MG63 (cell line): Measurements from ENCODE around the gene PSEN2. TPM values are rescaled to one million over a fixed set of nuclear protein-coding genes. Genes with fewer than 3 reads are reported as not detected.
"Not testable (repeated sequence)": the region's sequence is repeated elsewhere in the genome, so short reads cannot be mapped to it uniquely, and the experiment has no call there.

ENCODE experiments used
- DNase-seq: peaks from one replicate; pipeline ENCODE4 v3.0.0-alpha.2; 2020
- H3K27me3 ChIP-seq: fragments of 250-450 bp; sonication (Bioruptor Pico); 2 replicates; pipeline ENCODE4 v1.5.1; 2020; ENCODE audit warnings: mild to moderate bottlenecking, moderate library complexity
- H3K36me3 ChIP-seq: fragments of 250-450 bp; sonication (Bioruptor Pico); 2 replicates; pipeline ENCODE4 v1.5.1; 2020; ENCODE audit warnings: mild to moderate bottlenecking, moderate library complexity
- H3K4me3 ChIP-seq: fragments of 250-450 bp; sonication (Bioruptor Pico); 2 replicates; pipeline ENCODE4 v1.5.1; 2020; ENCODE audit warnings: mild to moderate bottlenecking, moderate library complexity
- H3K9me3 ChIP-seq: fragments of 250-450 bp; sonication (Bioruptor Pico); 2 replicates; pipeline ENCODE4 v1.5.1; 2020; ENCODE audit warnings: mild to moderate bottlenecking, moderate library complexity
- total RNA-seq: library from RNA; depleted of rRNA; stranded (reverse); fragments of >200 nt; shearing (Covaris generic); gene quantifications from 2 replicates; pipeline ENCODE4 v1.2.3, GENCODE V29; 2014; ENCODE audit warnings: low replicate concordance; rRNA removed

The PSEN2 gene
- total RNA-seq = 25.1 and 37.2 TPM in 2 replicates

DNA sequence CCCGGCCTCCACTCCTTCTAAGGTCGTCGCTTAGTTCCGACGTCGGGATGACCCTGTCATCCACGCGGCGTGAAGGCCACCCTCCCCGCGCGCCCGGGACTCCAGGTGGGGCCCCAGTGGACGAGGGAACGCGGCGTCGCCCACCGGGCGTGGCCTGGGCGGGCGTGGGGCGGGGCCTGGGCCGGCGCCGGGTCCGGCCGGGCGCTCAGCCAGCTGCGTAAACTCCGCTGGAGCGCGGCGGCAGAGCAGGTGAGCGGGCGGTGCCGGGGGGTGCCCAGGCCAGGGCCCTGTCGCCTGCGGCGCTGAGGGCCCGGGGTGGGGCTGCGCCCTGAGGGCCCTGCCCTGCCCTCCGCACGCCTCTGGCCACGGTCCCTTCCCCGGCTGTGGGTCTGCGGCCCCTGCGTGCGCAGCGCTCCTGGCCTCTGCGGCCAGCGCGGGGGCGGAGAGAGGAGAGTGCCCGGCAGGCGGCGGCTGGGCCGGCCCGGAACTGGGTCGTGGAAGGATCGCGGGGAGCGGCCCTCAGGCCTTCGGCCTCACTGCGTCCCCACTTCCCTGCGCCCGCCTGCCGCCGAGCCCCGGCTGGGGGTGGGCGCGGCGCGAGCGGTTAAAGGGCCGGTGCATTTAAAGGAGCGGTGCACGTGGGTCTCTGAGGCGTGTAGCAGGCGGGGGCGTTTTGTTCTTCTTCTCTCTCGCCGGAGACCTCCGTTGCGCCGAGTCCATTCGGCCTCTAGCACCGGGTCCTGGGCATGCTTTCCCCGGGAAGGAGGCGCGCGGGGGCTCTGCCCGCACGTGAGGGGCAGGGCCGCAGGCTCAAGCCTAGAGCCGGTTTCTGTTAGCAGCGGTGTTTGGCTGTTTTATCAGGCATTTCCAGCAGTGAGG lies at the start of gene PSEN2:
PSEN2 (plus strand) TSS at position 216 of the 879 bp plus-strand sequence. CDS start 11,292 bp downstream, outside the sequence.
- no peaks in the 10 kb centered on the region; the same call in none of the 2 replicates for H3K9me3 ChIP-seq
- peak; percentile 85 for DNase-seq
- H3K36me3 ChIP-seq = no peaks in the 10 kb centered on the region; the same call in 1 of the 2 replicates

DNA sequence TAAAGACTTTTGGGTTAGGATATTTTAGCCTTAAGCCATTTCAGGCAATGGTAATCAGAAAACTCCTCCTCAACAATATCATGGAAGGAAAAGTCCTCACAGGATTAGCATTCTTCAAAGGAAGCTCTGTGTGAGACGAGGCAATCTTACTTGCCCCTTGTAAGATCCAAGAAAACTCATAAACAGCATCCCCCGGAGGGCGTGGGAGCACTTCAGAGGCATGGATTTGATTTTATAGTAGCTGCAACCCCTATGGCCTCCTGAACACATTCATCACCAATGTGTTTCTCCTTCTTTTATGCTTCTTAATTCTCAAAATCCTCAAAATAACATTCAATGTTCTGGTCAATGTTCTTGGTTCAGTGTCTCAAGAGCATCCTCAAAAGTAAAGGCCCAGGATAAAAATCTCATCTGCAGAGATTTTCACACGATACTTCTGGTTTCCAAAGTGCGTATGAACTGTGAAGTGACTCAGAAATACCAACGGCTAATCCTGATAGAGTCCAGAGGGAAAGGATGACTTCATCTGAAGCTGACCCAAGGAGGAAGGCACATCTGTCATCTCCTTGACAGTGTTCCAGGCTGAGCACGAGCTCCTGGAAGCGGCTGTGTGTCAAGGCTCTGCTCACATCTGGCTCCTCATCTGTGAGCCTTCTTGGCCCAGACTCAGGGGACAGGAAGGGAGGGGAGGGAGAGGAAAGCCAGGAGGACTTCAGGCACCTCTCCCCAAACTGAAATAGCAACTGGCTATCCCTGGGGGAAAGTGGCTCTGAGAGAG lies 49.3 kb upstream of the PSEN2 start:
- Histone ChIP-seq H3K27me3 (no peaks in the 10 kb centered on the region), H3K4me3 (no peak overlapping the region), H3K36me3 (no peaks in the 10 kb centered on the region), H3K9me3 (no peaks in the 10 kb centered on the region)
- DNase-seq = peak; percentile 97

More for the DNA sequence above, at the start of gene PSEN2:
- Histone ChIP-seq H3K27me3 (no peaks in the 10 kb centered on the region), H3K4me3 (peak within 1 kb of the TSS; percentile 75)

DNA sequence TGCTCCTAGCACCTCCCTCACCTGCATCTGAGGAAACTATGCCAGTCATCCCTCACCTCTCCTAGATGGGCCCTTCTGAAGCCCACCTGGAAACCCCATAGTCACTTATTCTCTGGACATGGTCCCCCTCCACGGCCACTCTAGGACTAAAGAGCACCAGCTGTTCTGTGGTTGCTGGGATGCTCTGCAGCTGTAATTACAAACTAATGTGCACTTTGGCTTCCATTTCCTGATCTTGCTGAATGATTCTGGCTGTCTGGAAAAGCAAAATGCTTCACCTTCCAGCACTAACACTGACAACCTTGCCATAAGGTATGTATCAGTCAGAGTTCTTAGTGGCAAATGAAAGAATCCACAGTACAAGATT lies 48.7 kb upstream of the PSEN2 start:
- Histone ChIP-seq H3K27me3 (no peaks in the 10 kb centered on the region), H3K9me3 (no peaks in the 10 kb centered on the region), H3K4me3 (no peak overlapping the region), H3K36me3 (no peaks in the 10 kb centered on the region)
- DNase-seq = no peak

DNA sequence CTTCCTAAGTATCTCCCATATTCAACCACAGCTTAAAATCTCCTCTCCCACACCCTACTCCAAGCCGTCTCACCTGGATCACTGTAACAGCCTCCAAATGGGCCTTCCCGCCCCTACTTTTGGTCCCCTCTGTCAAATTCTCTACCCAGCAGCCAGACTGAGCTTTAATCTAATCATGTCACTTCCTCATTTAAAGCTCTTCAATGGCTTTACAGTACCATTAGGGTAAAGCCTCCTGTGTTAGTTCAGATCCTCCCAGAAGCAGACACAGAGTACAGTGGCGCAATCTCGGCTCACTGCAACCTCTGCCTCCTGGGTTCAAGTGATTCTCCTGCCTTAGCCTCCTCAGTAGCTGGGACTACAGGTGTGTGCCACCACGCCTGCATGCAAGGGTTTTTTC lies 46.8 kb upstream of the PSEN2 start:
- H3K36me3 ChIP-seq = no peaks in the 10 kb centered on the region
- no peak overlapping the region for H3K4me3 ChIP-seq
- DNase-seq = no peak
- H3K27me3 ChIP-seq = no peaks in the 10 kb centered on the region
- no peaks in the 10 kb centered on the region for H3K9me3 ChIP-seq

DNA sequence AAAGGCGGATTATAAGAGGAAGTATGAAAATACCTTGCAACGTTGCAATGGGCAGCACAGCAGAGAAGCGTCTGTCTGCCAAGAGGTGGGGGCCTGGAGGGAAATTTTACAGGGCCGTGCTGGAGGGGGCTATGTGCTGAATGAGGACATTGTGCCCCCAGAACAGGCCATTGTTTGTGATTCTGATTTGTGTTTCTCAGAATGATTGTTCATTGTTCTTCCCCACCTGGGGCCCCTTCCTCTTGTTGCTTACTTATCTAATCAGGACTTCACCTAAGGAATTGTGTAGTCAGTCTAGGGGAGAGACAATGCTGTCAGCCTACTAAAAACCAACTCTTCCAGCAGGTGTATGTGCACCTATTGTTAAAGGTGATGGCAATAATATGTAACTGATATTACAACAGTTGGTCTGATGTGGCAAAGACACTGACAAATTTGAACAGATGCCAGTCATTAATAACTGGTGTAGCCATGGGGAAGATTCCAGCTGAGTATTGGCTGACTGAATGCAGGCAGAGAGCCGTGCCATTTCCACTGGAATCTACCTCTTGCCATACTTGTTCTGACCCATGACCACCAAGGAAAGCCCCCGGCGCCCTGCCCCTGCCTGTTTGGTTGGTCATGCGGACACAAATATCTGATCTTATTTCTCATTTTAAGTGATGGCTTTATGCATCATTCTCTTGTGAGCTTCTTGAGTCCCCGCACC lies 45.2 kb upstream of the PSEN2 start:
- no peak overlapping the region for H3K4me3 ChIP-seq
- H3K27me3 ChIP-seq = no peaks in the 10 kb centered on the region

DNA sequence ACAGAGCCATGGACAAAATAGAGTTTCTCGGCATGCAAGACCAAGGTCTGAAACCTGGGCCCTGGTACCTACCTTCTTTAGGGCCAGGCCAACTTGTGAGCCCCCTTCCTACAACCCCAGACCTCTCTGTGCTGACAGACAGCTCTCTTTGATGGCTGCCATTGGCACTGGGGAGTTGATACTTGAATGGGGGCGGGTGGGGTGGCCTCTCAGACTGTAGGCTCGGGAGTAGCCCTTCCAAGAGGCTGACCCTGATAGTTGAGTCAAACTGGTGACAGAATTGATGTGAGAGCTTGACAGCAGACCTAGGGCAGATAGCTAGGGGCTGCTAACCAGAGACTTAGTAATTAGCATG lies 44.7 kb upstream of the PSEN2 start:
- Histone ChIP-seq H3K4me3 (no peak overlapping the region), H3K27me3 (no peaks in the 10 kb centered on the region), H3K36me3 (no peaks in the 10 kb centered on the region), H3K9me3 (no peaks in the 10 kb centered on the region)
- DNase-seq = no peak

More for the DNA sequence above, 45.2 kb upstream of the PSEN2 start:
- DNase-seq = no peak
- H3K9me3 ChIP-seq = no peaks in the 10 kb centered on the region
- H3K36me3 ChIP-seq = no peaks in the 10 kb centered on the region

DNA sequence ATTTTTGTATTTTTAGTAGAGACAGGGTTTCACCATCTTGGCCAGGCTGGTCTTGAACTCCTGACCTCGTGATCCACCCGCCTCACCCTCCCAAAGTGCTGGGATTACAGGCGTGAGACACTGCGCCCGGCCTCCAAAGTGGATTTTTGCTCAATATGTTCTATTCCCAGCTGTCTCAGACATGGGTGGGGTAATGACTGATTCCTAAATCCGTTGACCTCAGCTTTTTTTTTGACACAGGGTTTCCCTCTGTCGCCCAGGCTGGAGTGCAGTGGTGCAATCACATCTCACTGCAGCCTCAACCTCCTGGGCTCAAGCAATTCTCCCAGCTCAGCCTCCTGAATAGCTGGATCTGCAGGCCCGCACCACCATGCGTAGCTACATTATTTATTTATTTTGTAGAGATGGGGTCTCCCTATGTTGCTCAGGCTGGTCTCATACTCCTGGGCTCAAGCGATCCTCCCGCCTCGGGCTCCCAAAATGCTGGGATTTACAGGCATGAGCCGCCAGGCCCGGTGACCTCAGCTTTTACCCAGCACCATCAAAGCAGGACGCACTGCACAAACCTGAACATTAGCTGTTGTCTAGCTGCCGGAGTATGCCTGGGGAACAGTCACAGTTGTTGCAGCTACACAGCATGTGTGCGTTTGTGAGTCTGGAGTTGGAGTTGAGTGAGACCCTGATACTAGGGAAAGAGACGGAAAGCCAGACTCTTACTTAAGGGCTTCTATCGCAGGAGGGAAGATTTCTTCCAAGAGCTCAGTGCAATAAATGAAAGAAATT lies 43.7 kb upstream of the PSEN2 start:
- no peak for DNase-seq
- Histone ChIP-seq H3K27me3 (no peaks in the 10 kb centered on the region), H3K9me3 (no peaks in the 10 kb centered on the region), H3K4me3 (no peak overlapping the region), H3K36me3 (no peaks in the 10 kb centered on the region)

DNA sequence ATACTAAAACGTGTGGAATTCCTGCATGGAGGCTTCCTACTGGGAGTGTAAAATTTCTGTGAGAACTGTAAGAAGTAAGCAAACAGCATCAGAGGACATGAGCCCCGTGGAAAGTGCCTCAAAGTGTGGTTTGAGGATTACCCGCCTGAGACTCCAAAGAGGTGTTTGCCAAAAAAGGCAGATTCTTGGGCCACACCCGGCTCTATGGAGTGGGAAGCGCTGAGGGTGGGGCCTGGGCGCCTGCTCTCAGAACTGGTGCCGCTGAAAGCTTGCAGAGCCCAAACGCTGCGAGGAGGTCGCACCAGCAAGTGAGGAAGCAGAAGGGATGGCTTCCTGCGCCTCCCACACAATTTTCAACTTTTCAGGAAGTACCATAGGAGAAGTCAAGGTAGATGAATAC lies 43.0 kb upstream of the PSEN2 start:
- H3K4me3 ChIP-seq = peak overlapping the region; percentile 2; the same call in 1 of the 2 replicates
- no peaks in the 10 kb centered on the region for H3K9me3 ChIP-seq
- no peaks in the 10 kb centered on the region for H3K36me3 ChIP-seq
- DNase-seq = peak; percentile 84
- no peaks in the 10 kb centered on the region for H3K27me3 ChIP-seq

DNA sequence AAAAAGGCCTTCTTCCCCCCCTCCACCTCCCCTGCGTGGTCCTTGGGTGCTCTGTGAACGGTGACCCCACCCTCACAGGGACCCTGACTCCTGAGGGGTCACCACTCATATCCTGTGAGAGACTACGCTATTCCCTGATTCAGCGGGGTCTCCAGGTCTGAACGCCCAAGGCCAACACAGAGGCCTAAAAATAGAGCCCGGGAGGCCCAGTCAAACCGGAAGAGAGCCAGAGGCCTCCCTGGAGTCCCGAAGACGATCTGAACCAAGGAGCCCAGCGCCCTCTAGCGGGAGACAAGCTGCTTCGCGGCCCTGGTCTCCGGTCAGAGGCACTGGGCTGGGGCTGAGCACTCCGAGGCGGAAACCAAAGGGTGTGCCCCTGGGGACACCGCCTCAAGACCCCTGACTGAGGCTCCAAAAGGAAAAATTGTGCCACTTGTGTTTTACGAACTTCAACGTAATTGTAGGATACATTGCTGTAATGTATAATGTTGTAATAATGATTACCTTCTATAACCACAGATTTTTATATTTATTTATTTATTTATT lies 42.4 kb upstream of the PSEN2 start:
- Histone ChIP-seq H3K9me3 (no peaks in the 10 kb centered on the region), H3K36me3 (no peaks in the 10 kb centered on the region), H3K4me3 (peak overlapping the region; percentile 2; the same call in 1 of the 2 replicates), H3K27me3 (no peaks in the 10 kb centered on the region)
- peak; percentile 96 for DNase-seq

DNA sequence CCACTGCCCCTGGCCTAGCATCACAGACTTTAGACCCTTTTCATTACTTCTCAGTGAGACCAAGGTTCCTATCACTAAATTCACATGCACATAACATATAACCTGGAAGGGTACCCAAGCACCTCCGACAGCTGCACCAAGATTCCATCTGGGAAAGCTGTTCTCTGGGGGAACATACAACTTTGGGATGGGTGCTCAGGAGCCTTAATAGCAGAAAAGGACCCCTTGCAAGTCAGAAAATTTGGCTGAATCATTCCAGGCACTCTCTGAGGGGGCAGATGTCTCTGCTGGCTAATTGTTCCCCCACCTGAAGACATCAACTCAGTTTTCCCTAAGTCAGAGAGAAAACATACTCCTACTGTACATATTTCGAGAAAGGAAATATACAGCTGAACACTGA lies 41.3 kb upstream of the PSEN2 start:
- no peak overlapping the region for H3K4me3 ChIP-seq
- DNase-seq = no peak
- H3K36me3 ChIP-seq = no peaks in the 10 kb centered on the region
- H3K27me3 ChIP-seq = no peaks in the 10 kb centered on the region
- H3K9me3 ChIP-seq = peaks cover 6% of the 10 kb centered on the region; the same call in 1 of the 2 replicates

DNA sequence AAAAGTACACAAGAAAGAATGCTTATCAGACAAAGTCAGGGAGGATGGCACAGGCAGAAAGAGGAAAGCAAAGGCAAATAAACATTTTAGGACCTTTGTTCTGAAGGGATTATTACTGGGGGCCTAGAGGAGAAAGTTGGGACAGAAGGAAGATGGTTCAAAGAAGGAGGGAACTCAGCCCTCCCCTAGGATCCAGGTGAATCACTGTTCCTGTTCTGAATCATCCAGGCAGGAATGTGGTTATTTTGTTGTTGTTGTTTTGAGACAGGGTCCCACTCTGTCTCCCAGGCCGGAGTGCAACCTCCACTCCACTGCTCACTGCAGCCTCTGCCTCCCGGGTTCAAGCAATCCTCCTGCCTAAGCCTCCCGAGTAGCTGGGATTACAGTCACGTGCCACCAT lies 38.5 kb upstream of the PSEN2 start:
- Histone ChIP-seq H3K36me3 (no peaks in the 10 kb centered on the region), H3K27me3 (no peaks in the 10 kb centered on the region), H3K9me3 (peaks cover 6% of the 10 kb centered on the region; the same call in 1 of the 2 replicates), H3K4me3 (no peak overlapping the region)
- DNase-seq = no peak

DNA sequence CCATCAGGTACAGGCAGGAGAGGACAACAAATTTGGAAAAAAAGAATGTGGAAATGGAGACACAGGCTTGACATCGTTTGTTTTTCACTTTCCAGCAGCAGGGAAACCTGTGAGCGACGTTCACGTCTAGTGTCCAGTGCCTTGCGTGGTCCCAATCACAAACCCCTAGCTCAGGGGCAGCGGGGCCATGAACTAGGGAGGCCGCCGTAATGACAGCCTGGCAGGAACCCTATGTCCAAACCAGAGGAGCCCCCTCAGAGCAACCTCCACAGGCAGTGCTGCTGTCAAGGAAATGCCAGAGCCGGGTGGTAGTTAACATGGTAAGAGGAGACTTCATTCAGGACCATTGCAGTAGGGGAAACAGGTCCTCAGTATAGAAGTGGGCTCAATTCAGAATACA lies 37.8 kb upstream of the PSEN2 start:
- Histone ChIP-seq H3K27me3 (no peaks in the 10 kb centered on the region), H3K9me3 (peaks cover 6% of the 10 kb centered on the region; the same call in 1 of the 2 replicates), H3K36me3 (no peaks in the 10 kb centered on the region), H3K4me3 (no peak overlapping the region)
- no peak for DNase-seq

DNA sequence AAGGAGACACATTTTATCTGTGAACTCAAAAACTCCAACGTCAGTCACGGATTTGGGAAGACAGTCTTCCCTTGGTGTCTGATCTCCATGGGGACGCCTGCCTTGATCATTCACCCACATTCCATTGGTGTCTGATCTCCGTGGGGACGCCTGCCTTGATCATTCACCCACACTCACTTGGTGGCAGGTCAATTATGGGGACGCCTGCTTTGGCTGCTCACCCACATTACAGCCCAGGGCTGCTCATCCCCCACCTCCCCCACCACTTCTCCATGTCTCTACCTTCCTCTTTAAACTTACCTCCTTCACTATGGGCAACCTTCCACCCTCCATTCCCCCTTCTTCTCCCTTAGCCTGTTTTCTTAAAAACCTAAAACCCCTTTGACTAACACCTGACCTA lies 36.2 kb upstream of the PSEN2 start:
- H3K4me3 ChIP-seq, DNase-seq, H3K27me3 ChIP-seq, H3K9me3 ChIP-seq, H3K36me3 ChIP-seq: not testable (repeated sequence)

DNA sequence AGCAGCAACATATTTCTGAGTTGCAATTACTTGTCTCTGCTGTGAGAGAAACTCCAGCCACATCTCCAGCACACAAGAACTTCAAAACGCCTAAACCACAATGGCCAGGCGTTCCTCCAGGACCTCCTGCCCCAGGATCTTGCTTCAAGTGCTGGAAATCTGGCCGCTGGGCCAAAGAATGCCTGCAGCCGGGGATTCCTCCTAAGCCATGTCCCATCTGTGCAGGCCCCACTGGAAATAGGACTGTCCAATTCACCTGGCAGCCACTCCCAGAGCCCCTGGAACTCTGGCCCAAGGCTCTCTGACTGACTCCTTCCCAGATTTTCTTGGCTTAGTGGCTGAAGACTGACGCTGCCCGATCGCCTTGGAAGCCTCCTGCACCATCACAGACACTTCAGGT lies 35.0 kb upstream of the PSEN2 start:
- H3K9me3 ChIP-seq, H3K4me3 ChIP-seq, H3K36me3 ChIP-seq, DNase-seq, H3K27me3 ChIP-seq: not testable (repeated sequence)

DNA sequence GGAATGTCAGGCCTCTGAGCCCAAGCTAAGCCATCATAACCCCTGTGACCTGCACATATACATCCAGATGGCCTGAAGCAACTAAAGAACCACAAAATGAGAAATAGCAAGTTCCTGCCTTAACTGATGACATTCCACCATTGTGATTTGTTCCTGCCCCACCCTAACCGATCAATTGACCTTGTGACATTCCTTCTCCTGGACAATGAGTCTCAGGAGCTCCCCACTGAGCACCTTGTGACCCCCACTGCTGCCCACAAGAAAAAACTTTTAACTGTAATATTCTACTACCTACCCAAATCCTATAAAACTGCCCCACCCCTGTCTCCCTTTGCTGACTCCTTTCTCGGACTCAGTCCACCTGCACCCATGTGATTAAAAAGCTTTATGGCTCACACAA lies 32.5 kb upstream of the PSEN2 start:
- H3K36me3 ChIP-seq, H3K4me3 ChIP-seq, DNase-seq, H3K27me3 ChIP-seq, H3K9me3 ChIP-seq: not testable (repeated sequence)

DNA sequence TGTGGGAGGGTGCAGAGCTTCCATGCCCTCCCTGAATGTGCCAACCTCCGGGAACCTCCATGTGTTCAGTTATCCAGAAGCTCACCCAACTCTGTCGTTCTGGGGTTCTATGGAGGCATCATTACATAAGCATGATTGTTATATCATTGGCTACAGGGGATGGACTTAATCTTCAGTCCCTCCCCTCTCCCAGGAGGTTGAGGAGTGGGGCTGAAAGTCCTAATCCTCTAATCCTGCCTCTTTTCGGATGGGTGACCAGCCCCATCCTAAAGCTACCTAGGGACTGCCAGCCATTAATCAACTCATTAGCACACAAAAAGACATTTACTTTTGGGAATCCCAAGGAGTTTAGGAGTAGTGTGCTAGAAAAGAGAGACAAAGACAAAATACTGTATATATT lies 32.0 kb upstream of the PSEN2 start:
- Histone ChIP-seq H3K27me3 (no peaks in the 10 kb centered on the region), H3K4me3 (no peak overlapping the region), H3K9me3 (peaks cover 3% of the 10 kb centered on the region; the same call in 1 of the 2 replicates), H3K36me3 (no peaks in the 10 kb centered on the region)
- DNase-seq = no peak
